Inflammatory macrophage treated with lipopolysaccharide for 1 hour (primary cell): ENCODE measurements around the gene HTRA1.
A peak's percentile ranks its signal among the peaks of the same experiment; 100 is the strongest.

Source experiments
- DNase-seq, 2 donors: peaks; one replicate each; pipeline ENCODE4 v3.0.0-alpha.2; 2020 to 2022

Gene HTRA1

GRCh38 chr10:122455376-122456079 lies 5.8 kb upstream of the HTRA1 start:
- DNase-seq: no peak

- DNase-seq: no peak
Measured at GRCh38 chr10:122457934-122458333, 3.4 kb upstream of the HTRA1 start.

GRCh38 chr10:122458693-122459092 lies 2.7 kb upstream of the HTRA1 start:
- no peak for DNase-seq

GRCh38 chr10:122459561-122460273 lies 1.6 kb upstream of the HTRA1 start:
- no peak for DNase-seq

GRCh38 chr10:122460891-122461293 lies 461 bp upstream of the HTRA1 start:
- no peak for DNase-seq

GRCh38 chr10:122461729-122462532 lies 578 bp downstream of the HTRA1 start:
- no peak for DNase-seq

GRCh38 chr10:122462533-122463465 lies 1.4 kb downstream of the HTRA1 start:
- peak; percentile 39 to 43 for DNase-seq

- no peak for DNase-seq
Measured at GRCh38 chr10:122463466-122464249, 2.3 kb downstream of the HTRA1 start.

- no peak for DNase-seq
Measured at GRCh38 chr10:122464250-122464510, 2.8 kb downstream of the HTRA1 start.

- DNase-seq: no peak
Measured at GRCh38 chr10:122464586-122464985, 3.2 kb downstream of the HTRA1 start.

- no peak for DNase-seq
Measured at GRCh38 chr10:122465401-122466040, 4.2 kb downstream of the HTRA1 start.

GRCh38 chr10:122466951-122467381 lies 5.6 kb downstream of the HTRA1 start:
- DNase-seq: peak; percentile 62 to 75

- no peak for DNase-seq
Measured at GRCh38 chr10:122467701-122468100, 6.3 kb downstream of the HTRA1 start.

GRCh38 chr10:122468307-122468925 lies 7.1 kb downstream of the HTRA1 start:
- DNase-seq: peak in 1 of 2 donors; percentile 62

- DNase-seq: peak; percentile 90 to 98
Measured at GRCh38 chr10:122468926-122469781, 7.8 kb downstream of the HTRA1 start.

GRCh38 chr10:122469848-122470247 lies 8.5 kb downstream of the HTRA1 start:
- DNase-seq: no peak

- no peak for DNase-seq
Measured at GRCh38 chr10:122471531-122472177, 10.3 kb downstream of the HTRA1 start.

GRCh38 chr10:122473116-122473515 lies 11.8 kb downstream of the HTRA1 start:
- no peak for DNase-seq

- no peak for DNase-seq
Measured at GRCh38 chr10:122474131-122474818, 12.9 kb downstream of the HTRA1 start.
